ENCODE data around the gene APOD. TPM values are rescaled to one million over a fixed set of nuclear protein-coding genes. Genes with fewer than 3 reads are reported as not detected.

The APOD gene
- total and polyA plus RNA-seq, 4 experiments from 2014 or later: not detected

GRCh38 chr3:195580744-195581443 is 2.8 kb downstream of the APOD start:
- DNase-seq: no peak
- H3K4me1 Mint-ChIP-seq: peaks cover 0 to 2% (median 0%) of the 10 kb centered on the region in 4 donors
- H3K27ac Mint-ChIP-seq: no peak overlapping the region
- H3K4me3 ChIP-seq (ENCODE audit: low read length in 2 of 2): no peak overlapping the region
- H3K9me3 ChIP-seq (ENCODE audit: control insufficient read depth in 1 of 2, low read length in 2 of 2): no peaks in the 10 kb centered on the region
- peaks cover 2% of the 10 kb centered on the region for H3K4me1 ChIP-seq (ENCODE audit: insufficient read depth, low read length)
- H3K36me3 ChIP-seq (ENCODE audit: insufficient read depth, low read length): no peaks in the 10 kb centered on the region
- H3K27me3 ChIP-seq (ENCODE audit: insufficient read depth, low read length): no peaks in the 10 kb centered on the region
- intact Hi-C loops (cut with micrococcal nuclease): no loop called here
- POLR2A ChIA-PET (ENCODE audit: partially characterized antibody): no interaction called here
- CTCF ChIA-PET (ENCODE audit: partially characterized antibody): interaction anchor here (0.7 to 1.1 kb wide), 3 partner anchors 58 to 314 kb away, joined by 3 read pairs; no protein-coding TSS in a partner anchor
- no peaks in the 10 kb centered on the region for H3K9me3 Mint-ChIP-seq
- no peak overlapping the region for H3K27ac ChIP-seq (ENCODE audit: low read depth, low read length)
- peaks cover 0 to 2% of the 10 kb centered on the region in 2 donors for H3K27me3 Mint-ChIP-seq
- no peaks in the 10 kb centered on the region for H3K36me3 Mint-ChIP-seq
- no peak overlapping the region for H3K4me3 Mint-ChIP-seq

DNA sequence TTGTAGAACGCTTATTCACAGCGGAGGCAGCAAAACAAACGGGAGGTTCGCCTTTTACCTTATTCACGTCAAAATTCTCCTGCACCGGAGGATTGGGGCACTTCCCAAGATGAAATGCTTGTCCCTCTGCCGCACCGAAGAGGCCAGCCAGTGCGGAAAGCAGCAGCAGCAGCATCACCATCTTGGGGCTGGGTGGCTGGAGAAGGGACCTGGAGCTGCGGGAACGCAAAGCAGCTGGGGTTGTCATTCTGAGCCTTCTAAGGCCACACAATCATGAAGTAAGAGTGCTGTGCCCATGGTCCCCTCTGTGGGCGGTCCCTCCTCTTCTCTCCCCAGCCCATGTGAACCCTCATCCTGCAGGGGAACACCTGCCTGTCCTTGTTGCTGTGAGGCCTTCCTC is 4.5 kb downstream of the APOD start:
- H3K36me3 ChIP-seq (ENCODE audit: insufficient read depth, low read length): no peaks in the 10 kb centered on the region
- CTCF ChIA-PET (ENCODE audit: partially characterized antibody): interaction anchor here (1.3 kb wide), 1 partner anchor 21 kb away, joined by 3 read pairs; no protein-coding TSS in a partner anchor
- H3K27me3 ChIP-seq (ENCODE audit: insufficient read depth, low read length): no peaks in the 10 kb centered on the region
- Mint-ChIP-seq H3K4me1 (no peaks in the 10 kb centered on the region), H3K4me3 (no peak overlapping the region), H3K27ac (peak overlapping the region in 1 of 7 donors; percentile 56), H3K36me3 (no peaks in the 10 kb centered on the region), H3K9me3 (no peaks in the 10 kb centered on the region), H3K27me3 (peaks cover 0 to 2% of the 10 kb centered on the region in 2 donors)
- intact Hi-C loops (cut with micrococcal nuclease): no loop called here
- no peak overlapping the region for H3K4me3 ChIP-seq (ENCODE audit: low read length in 2 of 2)
- H3K27ac ChIP-seq (ENCODE audit: low read depth, low read length): no peak overlapping the region
- H3K9me3 ChIP-seq (ENCODE audit: control insufficient read depth in 1 of 2, low read length in 2 of 2): no peaks in the 10 kb centered on the region
- no peaks in the 10 kb centered on the region for H3K4me1 ChIP-seq (ENCODE audit: insufficient read depth, low read length)
- POLR2A ChIA-PET (ENCODE audit: partially characterized antibody): no interaction called here
- no peak for DNase-seq

DNA sequence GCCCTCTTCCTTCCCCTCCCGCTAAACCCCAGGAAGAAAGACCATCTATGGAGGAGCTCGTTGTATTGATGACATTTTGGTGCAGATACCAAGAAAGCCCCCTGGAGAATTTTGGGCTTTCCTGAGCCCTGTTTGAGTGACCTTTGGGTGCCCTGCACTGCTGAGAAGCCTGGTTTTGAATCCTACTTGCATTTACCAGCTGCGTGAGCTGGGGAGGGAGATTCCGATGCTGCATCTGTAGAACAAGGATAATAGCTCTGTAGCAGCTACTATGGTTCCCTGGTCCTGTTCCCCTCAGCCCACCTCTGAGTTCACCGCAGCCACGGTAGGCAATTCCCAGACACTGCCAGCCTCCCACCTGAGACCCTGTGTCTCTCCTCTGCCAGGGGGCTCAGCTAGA is 5.2 kb downstream of the APOD start:
- Mint-ChIP-seq H3K9me3 (no peaks in the 10 kb centered on the region), H3K27me3 (no peaks in the 10 kb centered on the region), H3K27ac (no peak overlapping the region), H3K4me3 (no peak overlapping the region), H3K4me1 (no peaks in the 10 kb centered on the region), H3K36me3 (no peaks in the 10 kb centered on the region)
- H3K4me1 ChIP-seq (ENCODE audit: insufficient read depth, low read length): no peaks in the 10 kb centered on the region
- H3K27ac ChIP-seq (ENCODE audit: low read depth, low read length): no peak overlapping the region
- DNase-seq: no peak
- intact Hi-C loops (cut with micrococcal nuclease): no loop called here
- H3K4me3 ChIP-seq (ENCODE audit: low read length in 2 of 2): no peak overlapping the region
- POLR2A ChIA-PET (ENCODE audit: partially characterized antibody): no interaction called here
- no peaks in the 10 kb centered on the region for H3K36me3 ChIP-seq (ENCODE audit: insufficient read depth, low read length)
- CTCF ChIA-PET (ENCODE audit: partially characterized antibody): interaction anchor here (1.3 kb wide), 1 partner anchor 20 kb away, joined by 3 read pairs; no protein-coding TSS in a partner anchor
- no peaks in the 10 kb centered on the region for H3K27me3 ChIP-seq (ENCODE audit: insufficient read depth, low read length)
- H3K9me3 ChIP-seq (ENCODE audit: control insufficient read depth in 1 of 2, low read length in 2 of 2): no peaks in the 10 kb centered on the region

GRCh38 chr3:195577645-195578177 is 6.0 kb downstream of the APOD start:
- no peaks in the 10 kb centered on the region for H3K36me3 ChIP-seq (ENCODE audit: insufficient read depth, low read length)
- no peak overlapping the region for H3K4me3 Mint-ChIP-seq
- DNase-seq: no peak
- no peaks in the 10 kb centered on the region for H3K27me3 ChIP-seq (ENCODE audit: insufficient read depth, low read length)
- no peak overlapping the region for H3K27ac ChIP-seq (ENCODE audit: low read depth, low read length)
- H3K4me3 ChIP-seq (ENCODE audit: low read length in 2 of 2): no peak overlapping the region
- no peaks in the 10 kb centered on the region for H3K4me1 Mint-ChIP-seq
- intact Hi-C loops (cut with micrococcal nuclease): no loop called here
- no peak overlapping the region for H3K27ac Mint-ChIP-seq
- no peaks in the 10 kb centered on the region for H3K9me3 Mint-ChIP-seq
- H3K36me3 Mint-ChIP-seq: no peaks in the 10 kb centered on the region
- CTCF ChIA-PET (ENCODE audit: partially characterized antibody): interaction anchor here (1.3 kb wide), 1 partner anchor 19 kb away, joined by 3 read pairs; no protein-coding TSS in a partner anchor
- no peaks in the 10 kb centered on the region for H3K9me3 ChIP-seq (ENCODE audit: control insufficient read depth in 1 of 2, low read length in 2 of 2)
- H3K27me3 Mint-ChIP-seq: no peaks in the 10 kb centered on the region
- H3K4me1 ChIP-seq (ENCODE audit: insufficient read depth, low read length): no peaks in the 10 kb centered on the region
- POLR2A ChIA-PET (ENCODE audit: partially characterized antibody): no interaction called here

DNA sequence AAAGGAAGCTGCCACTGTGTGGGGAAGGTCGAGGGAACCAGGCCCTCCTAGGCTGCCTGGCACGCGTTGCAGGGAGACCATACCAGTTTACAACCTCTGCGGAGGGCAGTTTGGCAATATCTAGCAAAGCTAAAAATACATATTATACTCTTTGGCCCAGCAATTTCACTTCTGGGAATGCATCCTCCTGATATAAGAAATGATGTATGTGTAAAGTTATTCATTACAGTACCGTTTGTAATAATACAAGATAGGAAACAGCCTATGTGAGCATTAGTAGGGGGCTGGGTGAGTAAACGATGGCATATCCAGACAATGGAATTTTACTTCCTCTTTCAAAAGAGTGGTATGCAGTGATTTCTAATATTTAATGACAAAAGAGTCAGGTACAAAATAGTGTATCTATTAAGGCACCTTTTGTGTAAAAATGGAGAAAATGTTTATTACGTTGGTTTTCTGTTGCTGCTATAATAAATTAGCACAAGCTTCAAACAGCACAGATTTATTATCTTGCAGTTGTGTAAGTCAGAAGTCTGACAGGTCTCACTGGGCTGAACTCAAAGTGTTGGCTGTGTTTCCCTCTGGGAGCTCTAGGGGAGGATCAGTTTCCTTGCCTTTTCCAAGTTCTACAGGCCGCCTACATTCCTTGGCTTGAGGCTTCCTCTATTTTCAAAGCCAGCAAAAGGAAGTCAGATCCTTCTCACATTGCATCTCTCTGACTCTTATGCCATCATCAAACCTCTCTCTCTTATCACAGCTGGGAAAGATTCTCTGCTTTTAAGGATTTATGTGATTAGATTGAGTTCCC is 9.0 kb downstream of the APOD start:
- POLR2A ChIA-PET (ENCODE audit: partially characterized antibody): no interaction called here
- Mint-ChIP-seq H3K27me3 (no peaks in the 10 kb centered on the region), H3K27ac (no peak overlapping the region), H3K4me1 (peaks cover 0 to 9% (median 2%) of the 10 kb centered on the region in 4 donors), H3K36me3 (no peaks in the 10 kb centered on the region), H3K9me3 (no peaks in the 10 kb centered on the region), H3K4me3 (no peak overlapping the region)
- Histone ChIP-seq H3K36me3 (ENCODE audit: insufficient read depth, low read length) (no peaks in the 10 kb centered on the region), H3K4me1 (ENCODE audit: insufficient read depth, low read length) (no peaks in the 10 kb centered on the region), H3K27ac (ENCODE audit: low read depth, low read length) (no peak overlapping the region), H3K9me3 (ENCODE audit: control insufficient read depth in 1 of 2, low read length in 2 of 2) (no peaks in the 10 kb centered on the region), H3K27me3 (ENCODE audit: insufficient read depth, low read length) (no peaks in the 10 kb centered on the region), H3K4me3 (ENCODE audit: low read length in 2 of 2) (no peak overlapping the region)
- no peak for DNase-seq
- intact Hi-C loops (cut with micrococcal nuclease): no loop called here
- CTCF ChIA-PET (ENCODE audit: partially characterized antibody): no interaction called here

GRCh38 chr3:195573611-195574496 is 9.9 kb downstream of the APOD start:
- no peaks in the 10 kb centered on the region for H3K4me1 ChIP-seq (ENCODE audit: insufficient read depth, low read length)
- no peaks in the 10 kb centered on the region for H3K27me3 ChIP-seq (ENCODE audit: insufficient read depth, low read length)
- intact Hi-C loops (cut with micrococcal nuclease): no loop called here
- H3K36me3 Mint-ChIP-seq: no peaks in the 10 kb centered on the region
- H3K9me3 ChIP-seq (ENCODE audit: control insufficient read depth in 1 of 2, low read length in 2 of 2): no peaks in the 10 kb centered on the region
- H3K36me3 ChIP-seq (ENCODE audit: insufficient read depth, low read length): no peaks in the 10 kb centered on the region
- no peak overlapping the region for H3K4me3 ChIP-seq (ENCODE audit: low read length in 2 of 2)
- H3K27me3 Mint-ChIP-seq: no peaks in the 10 kb centered on the region
- peaks cover 0 to 9% (median 2%) of the 10 kb centered on the region in 4 donors for H3K4me1 Mint-ChIP-seq
- H3K4me3 Mint-ChIP-seq: no peak overlapping the region
- H3K27ac Mint-ChIP-seq: no peak overlapping the region
- POLR2A ChIA-PET (ENCODE audit: partially characterized antibody): interaction anchor here (0.9 kb wide), 1 partner anchor 31 kb away, joined by 3 read pairs; the partner anchor contains the start of gene PPP1R2
- H3K27ac ChIP-seq (ENCODE audit: low read depth, low read length): no peak overlapping the region
- CTCF ChIA-PET (ENCODE audit: partially characterized antibody): interaction anchor here (0.6 to 1.2 kb wide), 2 partner anchors 26 to 303 kb away, joined by 3 read pairs; partner anchors contain the start of gene XXYLT1
- no peak for DNase-seq
- H3K9me3 Mint-ChIP-seq: no peaks in the 10 kb centered on the region

Measured in CD4-positive, alpha-beta memory T cell (primary cell).